ENCODE data around the gene RADIL.
"Not testable (repeated sequence)": the region's sequence is repeated elsewhere in the genome, so short reads cannot be mapped to it uniquely, and the experiment has no call there.

Gene RADIL

DNA sequence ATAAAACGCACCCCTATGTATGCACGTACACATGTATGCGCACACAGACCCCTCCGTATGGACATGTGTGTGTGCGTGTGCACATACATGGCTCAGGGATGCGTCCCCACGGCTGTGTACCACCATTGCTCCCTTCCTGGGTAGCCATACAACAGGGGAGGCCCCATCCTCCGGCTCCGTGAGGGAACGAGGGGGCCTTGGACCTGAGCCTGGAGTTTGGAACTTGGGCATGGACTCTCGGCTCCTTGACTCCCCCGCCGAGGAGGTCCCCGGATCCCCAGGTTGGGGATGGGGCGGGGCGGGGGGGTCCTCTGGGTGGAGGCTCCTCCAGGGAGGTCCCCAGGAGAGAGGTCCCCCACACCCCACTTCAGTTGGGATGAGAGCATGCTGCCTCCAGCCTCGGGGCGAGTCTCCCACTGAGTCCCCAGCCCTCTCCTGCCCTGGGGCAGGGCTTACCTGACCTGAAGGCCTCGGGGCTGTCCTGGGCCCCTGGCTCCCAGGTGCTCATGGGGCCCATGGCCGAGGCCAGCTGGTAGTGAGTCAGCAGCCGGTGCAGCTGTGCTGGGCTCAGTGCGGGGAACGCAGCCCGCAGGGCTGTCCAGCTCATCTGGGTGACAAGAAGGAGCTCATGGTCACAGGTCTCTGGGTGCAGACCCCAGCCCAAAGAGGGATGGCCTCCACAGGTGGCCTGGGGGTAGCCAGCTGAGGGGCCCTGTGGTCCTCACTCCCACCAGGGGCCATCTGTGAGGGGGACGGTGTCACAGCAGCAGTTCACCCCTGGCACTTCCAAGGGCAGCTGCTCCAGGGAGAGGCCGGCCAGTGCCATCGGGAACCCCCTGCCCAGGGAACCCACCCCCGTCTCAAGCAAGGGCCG is 78.2 kb downstream of the RADIL start:
- no peak for DNase-seq

DNA sequence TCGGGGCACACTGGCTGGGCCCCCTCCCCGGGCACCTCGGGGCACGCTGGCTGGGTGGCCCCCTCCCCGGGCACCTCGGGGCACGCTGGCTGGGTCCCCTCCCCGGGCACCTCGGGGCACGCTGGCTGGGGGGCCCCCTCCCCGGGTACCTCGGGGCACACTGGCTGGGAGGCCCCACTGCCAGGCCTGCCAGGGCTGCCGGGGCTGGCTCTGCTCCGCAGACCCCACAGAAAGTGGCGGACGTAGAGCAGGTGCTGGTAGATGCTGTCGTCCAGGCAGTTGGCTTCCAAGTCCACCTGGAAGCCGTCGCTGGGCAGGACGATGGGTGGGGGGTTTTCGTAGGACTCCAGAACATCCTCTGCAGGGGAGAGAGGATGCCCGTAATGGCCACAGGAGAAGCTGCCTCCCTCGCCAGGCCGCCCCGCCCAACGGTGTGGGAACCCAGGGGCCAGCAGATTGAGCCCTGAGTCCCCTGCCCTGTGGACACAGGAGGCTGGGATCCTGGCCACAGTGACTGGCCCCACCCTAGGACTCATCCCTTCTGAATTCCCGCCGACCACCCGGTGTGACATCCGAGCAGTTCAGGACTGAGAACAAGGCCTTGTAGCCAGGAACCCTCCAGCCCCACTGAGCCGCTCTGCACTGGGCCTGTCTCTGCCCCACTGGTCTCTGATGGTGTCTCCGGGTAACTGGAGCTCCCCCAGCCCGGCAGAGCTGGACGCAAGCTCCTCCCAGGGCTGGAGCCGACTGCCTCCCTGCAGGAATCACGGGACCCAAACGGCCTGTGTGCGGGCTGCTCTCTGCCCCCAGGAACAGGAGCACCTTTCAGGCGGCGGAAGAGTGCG is 79.9 kb downstream of the RADIL start:
- DNase-seq: no peak

DNA sequence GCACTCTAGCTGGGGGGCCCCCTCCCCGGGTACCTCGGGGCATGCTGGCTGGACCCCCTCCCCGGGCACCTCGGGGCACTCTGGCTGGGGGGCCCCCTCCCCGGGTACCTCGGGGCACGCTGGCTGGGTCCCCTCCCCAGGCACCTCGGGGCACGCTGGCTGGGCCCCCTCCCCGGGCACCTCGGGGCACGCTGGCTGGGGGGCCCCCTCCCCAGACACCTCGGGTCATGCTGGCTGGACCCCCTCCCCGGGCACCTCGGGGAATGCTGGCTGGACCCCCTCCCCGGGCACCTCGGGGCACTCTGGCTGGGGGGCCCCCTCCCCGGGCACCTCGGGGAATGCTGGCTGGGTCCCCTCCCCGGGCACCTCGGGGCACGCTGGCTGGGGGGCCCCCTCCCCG is 80.9 kb downstream of the RADIL start:
- not testable (repeated sequence) for DNase-seq

DNA sequence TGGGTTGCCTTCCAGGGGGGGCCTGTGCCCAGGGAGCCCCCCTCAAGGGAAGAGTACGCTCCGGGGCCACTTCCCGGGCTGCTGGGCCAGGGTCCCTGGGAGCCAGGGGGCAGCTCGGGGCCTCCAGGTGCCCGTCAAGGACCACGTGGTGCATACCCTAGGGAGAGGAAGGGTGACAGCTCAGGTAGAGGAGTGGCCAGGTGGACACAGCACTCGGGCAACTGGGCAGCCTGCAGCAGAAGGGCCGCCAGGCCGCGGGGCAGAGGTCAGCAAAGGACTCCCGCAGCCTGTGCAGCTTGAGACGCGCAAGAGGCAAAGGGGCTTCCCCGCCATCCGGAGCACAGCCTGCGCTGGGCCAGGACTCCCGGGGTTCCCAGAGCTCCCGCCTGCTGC is 81.7 kb downstream of the RADIL start:
- DNase-seq: no peak

DNA sequence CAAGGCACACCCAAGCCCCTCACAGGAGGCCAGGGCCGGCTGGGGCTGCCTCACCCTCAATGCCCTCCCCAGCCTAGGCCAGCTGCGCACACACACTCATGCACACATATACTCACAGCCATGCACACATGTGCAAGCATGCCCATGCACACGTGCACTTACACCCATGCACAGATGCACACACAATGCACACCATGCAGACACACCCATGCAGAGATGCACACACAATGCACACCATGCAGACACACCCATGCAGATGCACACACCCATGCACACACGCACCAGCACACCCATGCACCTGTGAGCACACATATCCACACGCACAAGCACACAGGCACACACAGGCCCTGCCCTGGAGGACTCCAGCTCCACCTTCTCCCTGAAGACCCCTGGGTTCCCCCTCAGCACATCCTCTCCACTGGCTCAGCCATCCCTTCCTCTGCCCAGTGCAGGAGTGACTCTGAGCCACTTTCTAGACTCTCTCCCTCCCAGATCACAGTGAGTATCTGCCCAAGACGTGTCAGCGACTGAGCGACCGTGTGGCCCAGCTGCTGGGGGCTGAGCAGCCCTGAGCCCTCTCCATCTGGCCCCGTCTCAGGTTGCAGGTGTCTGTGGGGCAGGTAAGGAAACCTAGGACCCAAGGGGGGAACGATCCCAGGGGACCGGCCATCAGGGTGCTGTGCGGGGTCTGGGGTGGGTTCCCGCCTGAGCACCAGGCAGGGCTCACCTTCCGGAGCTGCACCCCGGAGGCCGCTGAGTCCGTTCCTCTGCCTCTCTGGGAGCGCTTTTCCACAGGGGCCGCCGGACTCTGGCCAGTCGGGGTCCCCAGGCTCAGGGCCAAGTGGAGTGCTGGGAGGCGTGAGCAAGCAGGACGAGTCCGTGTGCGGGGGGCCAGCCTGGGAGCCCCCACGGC is 82.3 kb downstream of the RADIL start:
- DNase-seq: no peak

DNA sequence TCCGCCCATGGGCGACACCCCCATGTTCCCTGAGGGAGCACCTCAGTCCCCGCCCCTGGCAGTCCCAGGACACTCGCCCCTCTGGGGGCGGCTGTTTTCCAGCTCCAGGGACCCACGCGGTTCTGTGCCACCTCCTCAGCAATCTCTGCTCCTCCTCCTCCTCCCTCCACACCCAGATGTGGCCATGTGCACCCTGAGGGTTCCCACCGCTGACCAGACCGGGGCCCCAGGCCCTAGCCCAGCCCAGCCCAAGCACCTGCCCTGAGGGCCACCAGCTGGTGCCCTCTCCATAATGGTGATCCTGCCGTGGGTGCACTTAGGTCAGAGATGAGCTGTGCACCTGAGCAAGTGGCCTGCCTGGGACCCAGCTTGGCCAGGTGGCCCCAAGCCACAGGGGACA is 83.0 kb downstream of the RADIL start:
- no peak for DNase-seq

DNA sequence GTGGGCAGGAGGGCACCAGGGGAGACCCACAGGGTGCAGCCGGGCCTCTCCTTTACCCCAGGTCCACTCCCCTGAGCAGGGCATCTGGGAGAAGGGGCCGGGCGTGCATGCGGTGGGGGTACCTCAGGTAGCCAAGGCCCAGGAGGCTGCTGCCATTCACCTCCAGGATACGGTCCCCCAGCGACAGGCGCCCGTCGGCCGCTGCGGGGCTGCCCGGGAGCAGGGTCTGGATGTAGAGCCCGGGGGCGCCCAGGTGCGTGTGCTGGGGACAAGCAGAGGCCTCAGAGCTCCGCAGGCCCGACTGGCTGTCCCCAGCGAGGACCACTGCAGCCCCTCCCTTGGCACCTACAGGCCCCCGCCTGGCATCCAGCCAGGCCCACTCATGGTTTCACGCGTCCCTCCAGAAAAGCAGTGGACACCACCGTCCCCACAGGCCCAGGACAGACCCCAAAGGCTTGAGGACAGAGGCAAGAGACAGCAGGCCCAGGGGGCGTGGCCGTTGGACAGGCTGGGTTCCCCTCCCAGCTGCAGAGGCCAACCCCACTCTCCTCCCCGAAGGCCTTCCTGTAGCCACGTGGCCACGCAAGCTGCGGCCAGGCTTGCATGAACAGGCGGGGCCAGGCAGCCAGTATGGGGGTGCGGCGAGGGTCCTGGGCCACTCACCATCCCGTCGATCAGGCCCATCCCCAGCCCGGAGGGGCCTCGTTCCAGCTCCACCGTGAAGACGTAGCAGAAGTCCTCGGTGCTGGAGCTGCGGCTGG is 83.8 kb downstream of the RADIL start:
- no peak for DNase-seq

DNA sequence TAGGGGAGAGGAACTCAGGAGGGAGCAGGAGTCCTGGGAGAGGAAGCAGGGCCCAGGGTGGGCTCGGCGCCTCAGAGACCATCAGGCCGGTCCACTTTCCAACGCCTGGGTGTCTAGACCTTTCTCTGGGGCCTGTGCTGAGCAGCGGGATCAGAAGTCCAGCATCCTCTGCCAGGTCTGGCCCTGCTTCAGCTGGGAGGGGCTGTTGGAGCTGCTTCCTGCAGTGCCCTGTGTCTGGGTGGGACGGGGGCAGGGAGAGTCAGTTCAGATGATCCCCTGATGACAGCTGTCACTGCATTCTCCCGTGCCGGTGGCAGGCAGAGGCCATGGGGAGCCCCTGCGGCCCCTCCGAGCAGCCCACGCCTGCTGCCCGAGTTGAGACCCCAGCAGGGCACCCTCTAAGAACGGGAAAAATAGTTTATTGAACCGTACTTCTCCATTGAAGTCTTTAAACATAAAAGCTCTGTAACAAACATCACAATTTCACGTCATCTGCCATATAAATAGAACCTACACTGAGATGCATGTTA is 84.7 kb downstream of the RADIL start:
- no peak for DNase-seq

DNA sequence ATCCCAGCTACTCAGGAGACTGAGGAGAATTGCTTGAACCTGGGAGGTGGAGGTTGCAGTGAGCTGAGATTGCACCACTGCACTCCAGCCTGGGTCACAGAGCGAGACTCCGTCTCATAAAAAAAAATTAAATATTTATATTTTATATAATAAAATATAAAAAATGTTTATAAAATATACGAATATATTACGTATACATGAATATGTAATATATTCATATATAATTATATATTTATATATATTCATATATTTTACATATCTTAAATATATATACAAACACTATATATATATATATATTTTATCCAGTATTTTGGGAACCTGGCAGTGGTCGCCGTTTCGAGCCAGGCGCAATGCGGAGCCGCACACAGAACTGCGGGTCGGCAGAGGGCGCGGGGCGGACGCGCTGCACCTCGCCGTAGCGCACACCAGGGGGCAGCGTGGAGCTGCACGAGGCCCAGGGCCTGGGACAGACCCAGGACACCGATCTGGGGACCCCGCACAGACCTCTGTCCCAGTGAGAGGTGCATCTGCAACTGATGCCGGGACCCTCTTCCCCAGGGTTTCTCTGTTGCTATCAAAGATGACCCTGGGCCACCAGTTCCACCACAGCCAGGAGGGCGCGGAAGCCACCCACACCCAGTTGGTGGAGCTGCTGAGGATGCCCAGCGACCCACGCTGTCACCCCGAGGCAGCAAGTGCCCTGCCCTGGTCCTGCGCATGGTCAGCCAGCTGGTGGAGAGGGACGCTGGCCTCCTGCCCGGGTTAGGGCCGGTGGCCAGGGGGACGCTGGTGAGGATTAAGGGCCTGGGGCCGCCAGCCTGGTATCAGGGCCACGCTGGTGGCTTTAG is 85.4 kb downstream of the RADIL start:
- peak; percentile 11 to 67 (median 46) for DNase-seq

DNA sequence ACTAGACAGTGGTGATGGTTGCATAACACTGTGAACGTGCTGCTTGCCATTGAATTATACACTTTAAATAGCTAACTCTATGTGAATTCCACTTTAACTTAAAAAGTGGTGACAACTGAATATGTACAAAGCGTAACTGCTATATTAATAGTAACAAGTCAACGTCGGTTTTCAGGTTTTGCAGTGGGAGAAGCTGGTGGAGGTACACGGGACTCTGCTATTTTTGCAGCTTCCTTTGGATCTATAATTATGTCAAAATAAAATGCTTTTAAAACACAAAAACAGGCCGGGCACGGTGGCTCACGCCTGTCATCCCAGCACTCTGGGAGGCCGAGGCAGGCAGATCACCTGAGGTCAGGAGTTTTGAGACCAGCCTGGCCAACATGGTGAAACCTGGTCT is 87.1 kb downstream of the RADIL start:
- no peak for DNase-seq

DNA sequence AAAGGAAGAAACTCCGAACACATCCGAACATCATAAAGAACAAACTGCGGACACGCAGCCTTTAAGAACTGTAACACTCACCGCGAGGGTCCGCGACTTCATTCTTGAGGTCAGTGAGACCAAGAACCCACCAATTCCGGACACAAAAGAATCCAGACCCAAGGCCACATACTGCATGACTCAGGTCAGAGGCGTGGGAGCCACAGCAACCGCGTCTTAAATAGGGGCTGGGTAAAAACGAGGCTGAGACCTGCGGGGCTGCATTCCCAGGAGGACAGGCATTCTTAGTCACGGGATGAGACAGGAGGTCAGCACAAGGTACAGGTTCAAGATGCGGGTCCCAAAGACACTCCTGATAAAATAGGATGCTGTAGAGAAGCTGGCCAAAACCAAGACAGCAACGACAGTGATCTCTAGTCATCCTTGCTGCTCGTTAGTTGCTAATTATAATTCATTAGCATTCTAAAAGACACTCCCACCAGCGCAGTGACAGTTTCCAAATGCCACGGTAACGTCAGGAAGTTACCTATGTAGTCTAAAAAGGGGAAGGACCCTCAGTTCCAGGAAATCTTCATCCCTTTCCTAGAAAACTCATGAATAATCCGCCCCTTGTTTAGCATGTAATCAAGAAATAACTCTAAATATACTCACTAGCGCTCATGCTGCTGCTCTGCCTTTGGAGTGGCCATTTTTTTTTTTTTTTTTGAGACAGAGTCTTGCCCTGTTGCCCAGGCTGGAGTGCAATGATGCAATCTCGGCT is 88.7 kb downstream of the RADIL start:
- DNase-seq: no peak

DNA sequence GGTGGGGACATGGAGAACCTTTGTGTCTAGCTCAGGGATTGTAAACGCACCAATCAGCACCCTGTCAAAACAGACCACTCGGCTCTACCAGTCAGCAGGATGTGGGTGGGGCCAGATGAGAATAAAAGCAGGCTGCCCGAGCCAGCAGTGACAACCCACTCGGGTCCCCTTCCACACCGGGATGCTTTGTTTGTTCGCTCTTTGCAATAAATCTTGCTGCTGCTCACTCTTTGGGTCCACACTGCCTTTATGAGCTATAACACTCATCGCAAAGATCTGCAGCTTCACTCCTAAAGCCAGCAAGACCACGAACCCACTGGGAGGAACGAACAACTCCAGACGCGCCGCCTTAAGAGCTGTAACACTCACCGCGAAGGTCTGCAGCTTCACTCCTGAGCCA is 89.3 kb downstream of the RADIL start:
- DNase-seq: not testable (repeated sequence)

DNA sequence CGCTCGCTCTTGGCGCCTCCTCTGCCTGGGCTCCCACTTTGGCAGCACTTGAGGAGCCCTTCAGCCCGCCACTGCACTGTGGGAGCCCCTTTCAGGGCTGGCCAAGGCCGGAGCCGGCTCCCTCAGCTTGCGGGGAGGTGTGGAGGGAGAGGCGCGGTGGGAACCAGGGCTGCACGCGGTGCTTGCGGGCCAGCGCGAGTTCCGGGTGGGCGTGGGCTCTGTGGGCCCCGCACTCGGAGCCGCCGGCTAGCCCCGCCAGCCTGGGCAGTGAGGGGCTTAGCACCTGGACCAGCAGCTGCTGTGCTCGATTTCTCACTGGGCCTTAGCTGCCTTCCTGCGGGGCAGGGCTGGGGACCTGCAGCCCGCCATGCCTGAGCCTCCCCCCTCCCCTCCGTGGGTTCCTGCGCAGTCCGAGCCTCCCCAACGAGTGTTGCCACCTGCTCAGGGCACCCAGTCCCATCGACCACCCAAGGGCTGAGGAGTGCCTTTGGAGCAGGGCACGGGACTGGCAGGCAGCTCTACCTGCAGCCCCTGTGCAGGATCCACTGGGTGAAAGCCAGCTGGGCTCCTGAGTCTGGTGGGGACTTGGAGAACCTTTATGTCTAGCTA is 90.0 kb downstream of the RADIL start:
- not testable (repeated sequence) for DNase-seq

DNA sequence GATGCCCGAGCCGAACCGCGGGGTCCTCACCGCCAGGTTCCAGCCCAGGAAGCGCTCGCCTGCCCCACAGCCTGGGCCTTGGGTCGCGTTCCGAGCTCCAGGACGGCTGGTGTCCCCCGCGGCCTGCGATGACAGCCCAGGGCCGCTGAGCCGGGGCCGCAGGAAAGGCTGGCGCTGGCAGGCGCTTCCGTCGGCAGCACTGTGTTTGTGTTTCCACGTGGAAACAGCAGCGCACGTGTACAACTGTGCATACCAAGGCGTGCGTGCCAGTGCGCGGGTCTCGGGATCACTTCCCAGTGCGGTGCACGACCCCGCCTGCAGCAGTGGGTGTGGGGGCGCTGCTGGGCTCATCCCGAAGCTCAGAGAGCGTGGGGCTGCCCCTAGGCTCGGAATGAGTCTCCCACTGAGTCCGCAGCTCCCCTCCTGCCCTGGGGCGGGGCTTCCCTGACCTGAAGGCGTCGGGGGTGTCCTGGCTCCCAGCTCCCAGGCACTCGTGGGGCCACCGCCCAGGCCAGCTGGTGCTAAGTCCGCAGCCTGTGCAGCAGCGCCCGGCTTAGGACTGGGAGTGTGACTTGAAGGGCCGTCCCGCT is 90.9 kb downstream of the RADIL start:
- peak in 2 of 6 experiments; percentile 31 to 38 for DNase-seq

DNA sequence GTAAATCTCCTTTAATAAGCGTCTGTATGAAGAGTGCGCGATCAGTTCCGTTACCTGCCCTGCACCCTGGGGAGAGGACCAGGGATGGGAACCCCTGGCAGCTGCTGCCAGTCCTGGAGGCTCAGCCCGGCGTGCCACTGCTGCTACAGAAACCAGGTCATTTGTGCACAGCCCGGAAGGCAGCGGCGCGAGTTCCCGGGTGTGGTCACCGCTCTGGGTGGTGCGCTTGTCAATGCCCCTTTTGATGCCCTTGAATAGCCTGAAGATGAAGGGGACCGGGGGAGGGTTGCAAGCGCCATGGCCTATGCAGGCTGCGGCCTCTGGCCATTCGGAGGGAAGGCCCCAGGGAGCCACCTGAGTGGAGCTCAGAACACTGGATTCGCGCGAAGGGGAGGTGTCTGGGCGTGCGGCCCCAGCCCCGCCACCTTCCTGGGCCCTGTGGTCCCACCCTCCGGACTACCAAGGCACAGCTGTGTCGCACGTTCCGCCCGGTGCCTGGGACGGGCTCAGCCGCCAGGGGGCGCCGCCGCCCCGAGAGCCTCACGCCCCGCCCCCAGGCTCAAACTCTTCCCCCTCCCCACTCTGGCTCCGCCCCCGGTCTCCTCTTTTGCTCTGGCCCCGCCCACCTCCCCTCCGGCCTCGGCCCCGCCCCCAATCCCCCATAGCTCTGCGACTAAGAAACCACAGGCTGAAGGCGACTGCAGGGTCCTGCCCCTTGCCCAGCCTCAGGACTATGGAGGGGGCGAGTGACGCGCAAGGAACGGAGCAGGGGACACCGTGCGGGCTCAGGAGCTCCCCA is 91.6 kb downstream of the RADIL start:
- peak; percentile 56 to 88 (median 77) for DNase-seq

DNA sequence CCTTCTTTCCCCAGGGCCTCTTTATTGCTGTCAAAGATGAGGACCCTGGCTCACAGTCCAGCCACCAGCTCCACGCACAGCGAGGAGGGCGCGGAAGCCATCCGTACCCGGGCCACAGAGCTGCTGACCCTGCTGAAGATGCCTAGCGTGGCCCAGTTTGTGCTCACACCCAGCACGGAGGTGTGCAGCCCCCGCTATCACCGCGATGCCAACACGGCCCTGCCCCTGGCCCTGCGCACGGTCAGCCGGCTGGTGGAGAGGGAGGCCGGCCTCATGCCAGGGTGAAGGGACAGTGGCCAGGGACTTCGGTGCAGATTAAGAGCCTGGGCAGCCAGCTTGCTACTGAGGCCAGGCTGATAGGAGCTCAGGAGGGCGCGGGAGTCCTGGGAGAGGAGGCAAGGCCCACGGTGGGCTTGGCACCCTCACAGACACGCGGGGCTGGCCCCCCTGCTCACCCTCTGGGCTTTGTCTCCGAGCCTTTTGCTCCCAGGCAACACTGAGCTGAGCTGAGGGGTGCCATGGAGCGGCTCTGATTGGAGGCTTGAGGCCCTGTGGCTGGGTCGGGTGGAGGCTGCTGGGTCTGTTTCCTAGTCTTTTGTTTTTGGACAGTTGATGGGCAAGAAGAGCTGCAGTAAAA is 92.3 kb downstream of the RADIL start:
- no peak for DNase-seq

DNA sequence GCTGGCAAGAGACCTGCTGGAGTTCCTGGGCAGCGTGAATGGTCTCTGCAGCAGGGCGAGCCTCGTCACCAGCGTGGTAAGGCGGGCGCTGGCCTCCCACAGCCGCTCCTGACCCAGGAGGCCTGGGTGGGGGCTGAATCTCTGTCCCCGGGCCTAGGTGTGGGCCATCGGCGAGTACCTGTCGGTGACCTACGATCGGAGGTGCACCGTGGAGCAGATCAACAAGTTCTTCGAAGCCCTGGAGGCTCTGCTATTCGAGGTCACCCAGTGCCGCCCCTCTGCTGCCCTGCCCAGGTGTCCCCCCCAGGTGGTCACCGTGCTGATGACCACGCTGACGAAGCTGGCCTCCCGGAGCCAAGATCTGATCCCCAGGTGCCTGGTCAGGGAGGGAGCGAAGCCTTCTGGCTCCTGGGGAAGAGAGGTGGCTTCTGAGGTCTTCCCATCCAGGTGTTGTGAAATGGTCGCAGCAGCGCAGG is 93.0 kb downstream of the RADIL start:
- DNase-seq: no peak

DNA sequence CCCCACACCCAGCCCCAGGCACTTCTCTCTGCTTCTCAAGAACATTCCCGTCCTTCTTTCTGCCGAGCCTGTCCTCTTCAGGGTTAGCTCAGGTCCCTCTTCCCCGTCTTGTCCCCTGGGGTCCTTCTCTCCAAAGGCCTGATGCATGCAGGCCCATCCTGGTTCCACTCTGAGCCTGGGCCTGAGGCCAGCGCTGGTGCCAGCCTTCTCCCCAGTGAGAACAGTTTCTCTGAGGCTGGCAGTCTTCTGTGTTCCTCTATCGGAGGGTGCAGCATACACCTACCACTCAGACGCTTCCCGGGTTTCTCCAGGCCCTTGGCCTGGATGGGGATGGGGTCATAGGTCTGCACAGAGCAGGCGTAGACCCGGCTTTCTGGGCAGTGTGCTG is 93.4 kb downstream of the RADIL start:
- DNase-seq: no peak
